Femur (tissue), 1 donor: Measurements from ENCODE around the gene GGT6.

Experiments
- DNase-seq: peaks from one replicate; pipeline ENCODE4 v3.0.0-alpha.2; 2017

GGT6 gene

GRCh38 chr17:4549781-4550533 lies 10.4 kb downstream of the GGT6 start:
- DNase-seq = peak; percentile 18

DNA sequence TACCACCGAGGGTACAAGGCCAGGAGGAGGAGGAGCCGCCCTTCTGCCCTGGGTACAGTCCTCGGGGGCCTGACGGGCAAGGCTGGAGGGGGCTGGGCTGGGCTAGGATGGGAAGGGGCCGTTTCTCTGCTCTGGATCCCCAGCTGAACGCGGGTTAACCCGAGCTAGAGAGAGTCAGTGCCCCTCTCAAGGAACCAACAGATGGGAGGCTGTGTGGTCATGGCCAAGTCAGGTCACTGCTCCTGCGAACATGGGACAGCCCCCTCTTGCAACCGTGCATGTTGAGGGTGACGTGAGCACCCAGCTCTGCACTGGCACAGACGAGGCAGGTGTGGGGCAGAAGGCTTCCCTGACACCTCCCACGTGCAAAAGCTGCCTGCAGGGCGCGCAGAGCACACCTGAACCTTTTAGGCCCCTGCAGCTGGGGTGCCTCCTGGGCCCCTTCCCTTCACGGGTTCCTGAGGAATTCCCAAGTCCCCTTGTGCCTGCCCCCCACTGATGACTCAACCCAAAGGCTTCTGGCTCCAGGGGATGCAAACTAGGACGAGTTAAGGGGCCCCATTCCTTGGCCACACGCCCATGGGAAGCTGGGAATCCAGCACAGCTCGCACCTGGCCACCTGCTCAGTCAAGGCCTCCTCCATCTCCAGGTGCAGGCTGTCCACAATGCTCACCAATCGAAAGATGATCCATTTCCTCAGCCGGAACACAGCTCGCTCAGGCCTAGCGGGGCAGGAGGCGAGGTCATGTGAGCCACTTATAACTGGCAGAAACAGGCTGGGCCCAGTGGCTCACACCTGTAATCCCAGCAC lies 11.5 kb downstream of the GGT6 start:
- peak; percentile 17 for DNase-seq

DNA sequence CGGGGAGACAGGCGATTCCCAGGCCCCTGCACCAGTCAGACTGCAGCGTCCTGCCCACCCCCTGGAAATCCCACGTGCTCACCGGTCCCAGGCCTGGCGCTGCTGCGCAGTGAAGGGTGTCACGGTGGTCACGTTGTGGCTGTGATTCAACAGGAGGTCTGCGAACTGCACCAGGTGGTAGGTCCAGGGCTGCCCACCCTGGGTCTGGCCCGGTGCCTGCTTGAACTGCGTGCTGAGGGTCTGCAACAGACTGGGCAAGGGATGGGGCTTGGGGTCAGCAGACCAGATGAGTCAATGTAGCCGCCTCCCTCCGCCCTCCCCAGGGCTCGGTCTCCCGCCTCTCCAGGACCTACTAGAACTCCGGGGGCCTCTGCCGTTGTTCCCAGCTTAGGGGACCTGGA lies 12.3 kb downstream of the GGT6 start:
- peak; percentile 21 for DNase-seq

GRCh38 chr17:4547118-4547906 lies 13.1 kb downstream of the GGT6 start:
- DNase-seq = no peak

DNA sequence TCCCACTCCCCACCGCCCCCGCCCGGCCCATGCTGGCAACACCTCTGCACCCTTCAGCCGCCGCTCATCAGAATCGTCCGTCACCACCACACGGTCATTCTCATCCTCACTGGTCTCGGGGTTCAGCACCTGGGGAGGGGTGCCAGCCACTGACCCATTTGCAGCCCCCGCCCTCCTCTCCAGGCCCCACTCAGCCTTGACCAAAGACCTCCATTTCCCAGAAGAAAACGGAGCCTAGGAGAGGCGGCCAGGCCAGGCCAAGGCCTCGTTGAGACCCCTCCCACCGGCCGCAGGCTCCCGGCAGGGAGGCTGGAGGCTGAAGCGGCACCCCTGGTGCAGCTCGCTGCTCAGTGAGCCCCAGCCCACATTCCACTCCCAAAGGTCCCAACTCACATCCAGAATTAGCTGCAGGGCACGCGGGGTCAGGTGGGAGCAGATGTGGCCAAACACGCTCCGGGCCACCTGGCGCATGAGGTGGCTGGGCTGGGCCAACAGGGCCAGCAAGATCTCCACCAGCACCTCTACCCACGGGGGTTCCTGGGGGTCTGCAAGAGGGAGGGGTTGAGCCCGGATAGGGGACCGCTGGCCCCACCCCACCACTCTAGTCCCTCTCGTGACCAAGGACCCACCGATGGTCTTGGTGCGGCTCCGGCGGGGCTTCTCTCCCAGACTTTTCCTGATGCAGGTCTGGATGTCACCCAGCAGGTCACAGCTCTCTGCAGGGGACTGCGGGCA lies 15.0 kb downstream of the GGT6 start:
- no peak for DNase-seq

GRCh38 chr17:4544951-4545216 lies 15.5 kb downstream of the GGT6 start:
- DNase-seq = no peak

GRCh38 chr17:4544135-4544950 lies 16.0 kb downstream of the GGT6 start:
- DNase-seq = peak; percentile 17

- peak; percentile 21 for DNase-seq
Measured at GRCh38 chr17:4543557-4544026, 16.8 kb downstream of the GGT6 start.

DNA sequence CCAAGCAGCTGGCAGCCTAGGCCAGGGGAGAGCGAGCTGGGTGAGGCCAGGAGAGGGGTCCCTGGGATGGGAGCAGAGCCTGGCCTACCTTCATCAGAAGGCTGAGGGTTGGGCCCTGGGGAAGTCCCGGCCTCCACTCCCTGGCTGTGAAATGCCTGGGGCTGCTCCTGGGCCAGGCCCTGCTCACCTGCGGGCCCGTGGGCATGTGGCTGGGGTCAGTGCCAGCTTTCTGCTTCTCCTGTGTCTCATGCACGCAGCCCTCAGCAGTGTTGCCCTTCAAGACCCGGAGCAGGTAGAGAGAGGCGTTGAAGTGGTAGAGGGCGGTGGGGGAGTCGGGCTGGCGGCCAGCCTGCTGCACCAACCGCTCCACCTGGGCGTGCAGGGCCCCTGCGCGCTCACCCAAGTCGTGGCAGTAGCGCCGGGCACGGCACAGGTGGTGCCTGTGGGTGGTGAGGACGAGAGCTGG lies 17.6 kb downstream of the GGT6 start:
- DNase-seq = peak; percentile 23

DNA sequence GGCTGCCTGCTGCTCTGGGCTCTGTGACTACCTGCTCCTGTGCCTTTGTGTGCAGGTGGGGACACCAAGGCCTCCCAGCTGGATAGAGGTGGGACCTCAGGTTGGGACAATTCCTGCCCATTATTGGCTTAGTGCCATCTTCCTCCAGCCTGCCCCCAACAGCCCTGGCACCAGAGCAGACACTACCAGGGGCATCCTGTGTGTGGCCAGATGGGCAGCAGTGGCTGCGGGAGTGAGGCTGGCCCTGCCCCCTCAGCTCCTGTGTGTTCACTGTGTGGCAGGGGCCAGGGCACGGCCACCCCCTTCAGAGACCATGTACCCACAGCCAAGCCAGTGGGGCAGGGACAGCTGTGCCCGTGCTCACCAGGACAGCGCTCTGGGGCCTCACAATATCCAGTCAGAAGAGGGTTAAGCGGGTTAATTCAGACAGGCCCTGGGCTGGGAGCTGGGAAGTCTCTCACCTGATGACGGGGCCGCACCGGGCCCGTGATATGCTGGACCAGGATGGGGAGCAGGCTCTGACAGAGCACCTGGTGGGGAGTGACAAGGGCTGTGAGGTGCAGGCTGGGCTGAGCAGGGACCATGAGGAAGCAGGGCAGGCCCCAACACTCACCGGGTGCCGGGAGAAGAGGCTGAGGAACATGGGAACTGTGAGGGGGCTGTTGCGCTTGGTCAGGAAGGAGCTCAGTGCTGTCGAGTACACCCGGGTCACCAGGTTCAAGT lies 18.2 kb downstream of the GGT6 start:
- peak; percentile 19 for DNase-seq

DNA sequence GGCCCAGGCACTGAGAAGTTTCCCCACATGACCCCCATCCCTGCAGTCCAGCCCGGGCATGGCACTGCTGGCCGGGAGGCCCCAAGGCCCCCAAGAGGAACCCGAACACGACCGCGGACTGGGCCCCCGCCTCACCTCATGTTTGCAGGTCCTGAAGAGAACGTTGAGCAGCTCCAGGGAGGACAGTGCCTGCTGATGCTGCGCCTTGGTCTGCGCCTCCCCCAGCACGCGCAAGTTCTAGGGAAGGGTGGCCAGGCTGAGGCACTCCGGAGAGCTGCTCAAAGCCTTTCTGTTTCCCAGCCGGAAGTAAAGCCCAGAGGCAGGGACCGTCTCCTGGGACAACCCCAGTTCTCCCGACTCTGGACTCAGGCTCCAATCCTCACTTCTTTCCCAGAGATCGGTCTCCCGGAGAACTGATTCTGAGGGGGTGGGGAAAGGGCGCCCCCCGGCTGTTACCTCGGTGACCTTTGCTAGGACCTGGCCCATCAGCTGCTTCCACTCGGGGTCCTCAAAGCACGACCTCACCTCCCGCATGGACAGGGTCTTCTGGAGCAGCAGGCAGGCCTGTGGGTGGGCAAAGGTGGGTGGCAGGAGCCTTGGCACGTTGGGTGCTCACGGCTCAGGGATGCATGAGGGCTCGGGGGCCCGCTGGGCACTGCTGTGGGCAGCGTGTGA lies 18.9 kb downstream of the GGT6 start:
- peak; percentile 28 for DNase-seq

- DNase-seq = peak; percentile 33
Measured at GRCh38 chr17:4540687-4541327, 19.6 kb downstream of the GGT6 start.

DNA sequence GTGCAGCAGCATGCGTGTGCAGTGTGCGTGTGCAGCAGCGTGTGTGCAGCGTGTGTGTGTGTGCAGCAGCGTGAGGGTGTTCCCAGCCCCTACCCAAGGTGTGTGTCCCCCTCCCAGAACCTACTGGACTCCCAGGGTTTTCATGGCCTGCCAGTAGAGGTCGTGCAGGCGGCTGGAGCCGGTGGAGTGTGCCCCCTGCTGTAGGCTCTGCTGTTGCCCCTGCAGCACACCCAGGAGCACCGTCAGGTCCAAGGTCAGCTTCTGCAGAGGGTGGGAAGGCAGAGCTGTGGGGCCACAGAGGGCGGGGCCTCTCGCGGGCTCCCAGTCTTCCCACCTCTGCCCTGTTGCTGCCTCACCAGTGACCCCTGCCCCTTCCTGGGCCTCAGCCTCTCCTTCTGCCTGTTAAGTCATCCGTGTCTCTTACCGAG lies 20.1 kb downstream of the GGT6 start:
- peak; percentile 22 for DNase-seq

- peak; percentile 24 for DNase-seq
Measured at GRCh38 chr17:4539576-4540223, 20.7 kb downstream of the GGT6 start.

DNA sequence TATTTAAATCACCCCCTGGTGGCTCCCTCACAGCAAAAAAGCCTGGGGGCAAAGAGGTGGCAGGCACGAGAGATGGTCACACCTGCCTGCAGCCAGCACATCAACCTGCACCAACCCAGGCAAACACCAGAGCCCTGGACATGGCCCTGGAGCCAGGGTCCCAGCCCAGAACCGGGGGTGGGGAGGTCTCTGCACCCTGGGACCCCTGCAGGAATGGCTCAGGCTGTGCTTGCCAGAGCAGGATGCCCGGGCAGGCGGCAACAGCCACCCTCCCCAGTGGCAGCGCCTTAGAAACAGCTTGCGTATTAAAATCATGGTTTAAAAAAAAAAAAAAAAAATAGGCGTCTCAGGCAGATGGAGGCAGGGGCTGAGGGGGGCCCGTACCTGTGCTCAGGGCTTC lies 21.4 kb downstream of the GGT6 start:
- DNase-seq = peak; percentile 23

GRCh38 chr17:4538236-4539002 lies 22.0 kb downstream of the GGT6 start:
- DNase-seq = no peak

- no peak for DNase-seq
Measured at GRCh38 chr17:4537451-4538235, 22.7 kb downstream of the GGT6 start.
